Right renal cortex interstitium (tissue), 3 donors: Measurements from ENCODE around the gene TXNIP. TPM values are rescaled to one million over a fixed set of nuclear protein-coding genes. Genes with fewer than 3 reads are reported as not detected.
A peak's percentile ranks its signal among the peaks of the same experiment; 100 is the strongest.
"Not testable (repeated sequence)": the region's sequence is repeated elsewhere in the genome, so short reads cannot be mapped to it uniquely, and the experiment has no call there.

ENCODE experiments used
- DNase-seq, 3 donors: peaks; one replicate each; pipeline ENCODE4 v3.0.0-alpha.2; 2013; ENCODE audit warnings: low read depth in 3 of 3, low spot score in 2 of 3
- polyA plus RNA-seq, 3 donors: library from polyadenylated mRNA; unstranded; fragments of 120-200 nt; gene quantifications; one replicate each; pipeline ENCODE4 v1.2.1, GENCODE V29; 2013; ENCODE audit not compliant: insufficient read length in 3 of 3

The TXNIP gene
- polyA plus RNA-seq = 100 to 1,000 TPM; 417 to 557 (median 478) TPM

GRCh38 chr1:145996433-145997015 lies at the start of gene TXNIP:
TXNIP (minus strand) TSS chr1:145996579; CDS start chr1:145996266, 313 bp downstream.
- DNase-seq = peak; percentile 92 to 98 (median 97)

DNA sequence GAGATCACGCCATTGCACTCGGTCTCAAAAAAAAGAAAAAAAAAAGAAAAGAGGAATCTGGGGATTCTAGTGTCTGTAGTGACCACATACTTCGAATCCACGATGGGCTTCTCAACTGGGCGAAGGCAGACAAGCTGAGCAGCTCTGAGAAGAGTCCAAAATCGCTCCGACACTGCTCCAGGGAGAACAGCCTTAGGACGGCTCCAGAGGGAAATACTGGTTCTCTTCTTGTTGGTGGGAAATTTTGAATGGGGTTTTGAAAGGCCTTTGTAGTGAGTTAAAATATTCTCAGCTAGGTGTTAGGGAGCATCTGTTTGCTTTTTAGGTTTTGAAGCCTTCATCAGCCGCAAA lies 43.4 kb upstream of the TXNIP start:
- DNase-seq = no peak

GRCh38 chr1:146036965-146037646 lies 40.7 kb upstream of the TXNIP start:
- peak; percentile 82 to 95 (median 90) for DNase-seq

DNA sequence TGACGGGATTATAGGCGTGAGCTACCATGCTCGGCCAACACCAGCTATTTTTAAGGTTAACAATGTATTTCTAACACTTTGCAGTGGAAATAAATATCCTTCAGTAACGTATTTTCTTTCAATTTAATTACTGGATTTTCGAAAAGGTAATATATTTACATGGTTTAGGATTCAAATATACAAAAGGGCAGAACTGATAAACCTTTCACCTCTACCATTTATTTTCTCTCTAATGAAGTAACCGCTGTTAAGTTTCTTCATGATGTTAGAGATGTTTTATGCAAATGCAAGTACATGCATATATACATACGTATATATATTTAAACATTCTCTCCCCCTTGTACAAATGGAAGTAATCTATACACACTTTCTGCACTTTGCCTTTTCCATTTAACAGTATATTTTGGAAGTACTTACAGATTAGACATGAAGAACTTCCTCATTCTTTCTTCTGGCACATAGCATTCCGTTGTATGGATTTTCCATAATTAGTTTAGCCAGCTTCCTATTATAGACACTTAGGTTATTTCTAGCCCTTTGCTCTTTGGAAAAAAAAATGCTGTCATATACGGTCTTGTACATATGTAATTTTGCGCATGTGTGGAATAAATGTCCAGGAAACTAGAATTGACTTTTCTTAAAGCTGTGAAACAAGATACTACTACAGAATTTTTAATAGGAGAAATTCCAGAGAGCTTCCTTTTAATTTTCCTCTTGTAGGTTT lies 40.0 kb upstream of the TXNIP start:
- DNase-seq = no peak

DNA sequence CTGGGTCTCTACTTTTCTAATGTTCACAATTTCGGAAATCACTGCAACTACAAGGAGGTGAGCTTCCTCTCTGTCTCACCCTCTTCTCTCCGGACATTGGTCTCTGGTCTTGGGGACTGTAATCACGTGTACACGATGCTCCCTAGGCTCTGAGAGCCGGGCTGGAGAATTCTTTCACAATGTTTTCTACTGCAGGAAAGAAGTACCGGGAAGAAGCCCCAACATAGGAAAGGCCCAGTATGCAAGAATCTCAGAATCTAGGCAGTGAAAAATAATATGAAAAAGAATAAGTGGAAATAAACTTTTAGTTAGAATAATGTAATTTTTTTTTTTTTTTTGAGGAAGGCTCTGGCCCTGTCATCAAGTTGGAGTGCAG lies 38.7 kb upstream of the TXNIP start:
- DNase-seq = peak in 1 of 3 donors; percentile 30

GRCh38 chr1:146032631-146033219 lies 36.3 kb upstream of the TXNIP start:
- DNase-seq = peak in 1 of 3 donors; percentile 41

DNA sequence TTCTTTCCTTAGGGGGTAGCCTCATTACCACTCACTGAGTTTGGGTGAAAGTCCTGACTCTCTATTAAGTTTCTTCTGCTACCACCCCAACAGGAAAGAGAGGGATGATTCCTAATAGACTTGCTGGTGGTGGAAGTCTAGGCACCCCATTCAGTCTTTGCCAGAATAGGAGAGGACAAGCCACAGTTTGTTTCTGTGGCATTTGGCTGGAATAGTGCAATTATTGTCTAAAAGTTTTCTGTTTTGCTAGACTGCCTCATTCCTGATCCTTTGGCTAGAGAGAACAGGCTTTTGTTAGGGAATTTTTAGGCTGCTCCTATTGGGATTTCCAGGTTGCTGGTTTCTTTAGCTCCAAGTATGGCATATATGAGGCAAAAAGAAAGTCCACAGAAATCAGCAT lies 35.1 kb upstream of the TXNIP start:
- no peak for DNase-seq

DNA sequence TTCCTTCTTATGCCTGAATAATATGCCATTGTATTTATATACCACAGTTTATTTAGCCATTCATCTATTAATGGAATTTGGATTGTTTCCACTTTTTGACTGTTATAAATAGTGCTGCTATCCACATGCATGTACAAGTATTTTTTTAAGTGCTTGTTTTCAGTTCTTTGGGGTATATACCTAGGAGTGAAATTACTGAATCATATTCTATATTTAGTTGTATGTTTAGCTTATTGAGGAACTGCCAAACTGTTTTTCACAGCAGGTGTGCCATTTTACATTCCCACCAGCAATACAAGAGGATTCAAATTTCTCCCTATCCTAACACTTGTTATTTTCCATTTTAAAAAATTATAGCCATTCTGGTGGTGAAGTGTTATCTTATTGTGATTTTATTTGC lies 32.7 kb upstream of the TXNIP start:
- DNase-seq = no peak

DNA sequence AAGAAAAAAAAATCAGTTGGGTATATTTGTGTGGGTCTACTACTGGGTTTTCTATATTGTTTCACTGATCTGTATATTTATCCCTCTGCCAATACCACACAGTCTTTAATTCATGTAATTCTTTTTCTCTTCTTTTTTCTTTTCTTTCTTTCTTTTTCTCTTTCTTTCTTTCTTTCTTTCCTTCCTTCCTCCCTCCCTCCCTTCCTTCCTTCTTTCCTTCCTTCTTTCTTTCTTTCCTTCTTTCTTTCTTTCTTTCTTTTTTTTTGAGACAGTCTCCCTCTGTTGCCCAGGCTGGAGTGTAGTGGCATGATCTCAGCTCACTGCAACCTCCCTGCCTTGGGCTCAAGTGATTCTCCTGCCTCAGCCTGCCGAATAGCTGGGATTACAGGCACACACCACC lies 30.3 kb upstream of the TXNIP start:
- not testable (repeated sequence) for DNase-seq

GRCh38 chr1:146025787-146026495 lies 29.6 kb upstream of the TXNIP start:
- not testable (repeated sequence) for DNase-seq

- no peak for DNase-seq
Measured at GRCh38 chr1:146022403-146023127, 26.2 kb upstream of the TXNIP start.

- no peak for DNase-seq
Measured at GRCh38 chr1:146021622-146022402, 25.4 kb upstream of the TXNIP start, which contains the start of gene HJV. HJV (minus strand) TSS chr1:146021735; CDS start chr1:146020231, 1,504 bp downstream.

- DNase-seq = no peak
Measured at GRCh38 chr1:146021050-146021445, 24.7 kb upstream of the TXNIP start.

- no peak for DNase-seq
Measured at GRCh38 chr1:146020058-146021049, 24.0 kb upstream of the TXNIP start.

DNA sequence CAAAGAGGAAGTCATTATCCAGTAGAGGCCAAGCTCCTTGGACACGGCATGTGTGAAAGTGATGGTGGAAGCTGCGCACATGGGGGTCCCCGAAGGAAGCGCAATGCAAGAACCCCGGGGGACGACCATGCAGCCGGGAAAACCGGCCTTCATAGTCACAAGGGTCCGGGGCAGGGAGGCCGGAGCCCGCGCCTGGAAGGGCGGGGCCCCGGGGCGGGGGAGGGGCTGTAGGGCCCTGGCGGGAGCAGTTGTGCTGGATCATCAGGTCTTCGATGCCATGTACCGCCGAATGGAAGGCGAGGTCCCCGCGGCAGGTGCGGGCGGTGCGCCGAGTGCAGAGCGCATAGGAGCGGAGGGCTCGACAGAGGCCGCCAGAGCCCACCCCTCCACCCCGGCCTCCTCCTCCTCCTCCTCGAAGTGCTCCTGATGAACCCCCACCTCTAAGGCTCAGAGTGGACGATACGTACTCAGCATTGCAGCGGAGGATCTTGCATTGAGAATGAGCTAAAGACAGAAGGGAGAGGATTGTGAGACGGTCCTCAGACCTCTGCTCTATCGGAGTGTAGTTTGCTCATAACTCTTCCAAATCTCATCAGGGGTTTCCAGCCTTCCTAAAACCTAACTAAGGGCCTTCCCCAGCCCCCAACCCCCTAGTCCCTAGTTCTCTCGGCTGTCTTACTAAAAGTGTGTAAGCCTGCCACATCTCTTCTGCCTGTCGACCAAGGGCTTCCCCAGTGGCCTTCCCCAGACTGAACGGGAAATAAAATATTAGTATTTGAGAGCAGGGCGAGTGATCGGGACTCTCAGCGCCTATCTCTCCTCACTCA lies 23.1 kb upstream of the TXNIP start:
- DNase-seq = no peak

GRCh38 chr1:146016891-146017290 lies 20.5 kb upstream of the TXNIP start:
- DNase-seq = no peak

DNA sequence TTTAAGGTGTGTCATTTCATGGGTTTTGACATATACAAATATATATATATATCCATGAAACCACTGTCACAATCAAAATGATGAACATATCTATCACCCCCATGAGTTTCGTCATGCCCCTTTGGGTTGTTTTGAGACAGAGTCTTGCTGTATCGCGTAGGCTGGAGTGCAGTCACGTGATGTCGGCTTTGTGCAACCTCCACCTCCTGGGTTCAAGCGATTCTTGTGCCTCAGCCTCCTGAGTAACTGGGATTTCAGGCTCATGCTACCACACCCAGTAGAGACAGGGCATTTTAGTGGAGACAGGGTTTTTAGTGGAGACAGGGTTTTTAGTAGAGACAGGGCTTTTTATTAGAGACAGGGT lies 17.2 kb upstream of the TXNIP start:
- no peak for DNase-seq
